Stimulated activated naive CD4-positive, alpha-beta T cell treated with Interleukin-2 at 50 U/mL for 16 hours (primary cell): ENCODE data around the gene TRAPPC2.
A peak's percentile ranks its signal among the peaks of the same experiment; 100 is the strongest.
"Not testable (repeated sequence)": the region's sequence is repeated elsewhere in the genome, so short reads cannot be mapped to it uniquely, and the experiment has no call there.

ENCODE experiments used
- DNase-seq: peaks from one replicate; lab custom pipeline; 2025; lab: John Stamatoyannopoulos, UW

Gene TRAPPC2

DNA sequence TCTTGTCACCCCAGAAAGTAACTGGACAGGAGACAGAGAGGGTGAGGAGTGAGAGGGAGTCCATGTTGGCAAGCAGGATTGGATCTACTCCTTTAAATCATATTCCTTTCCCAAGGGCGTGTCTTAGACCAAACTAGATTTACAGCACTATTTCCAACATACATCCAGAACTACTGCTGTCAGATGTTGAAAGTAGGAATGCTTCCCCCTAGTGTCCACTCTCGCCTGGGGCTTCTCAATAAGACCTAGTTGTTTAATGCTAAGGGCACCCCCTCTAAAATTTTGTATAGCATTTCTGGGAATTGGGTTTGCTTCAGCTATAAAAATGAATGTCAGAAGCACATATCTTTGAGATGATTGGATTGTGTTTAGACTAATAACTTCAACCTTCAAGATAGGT, 13.4 kb upstream of the TRAPPC2 start:
- no peak for DNase-seq

DNA sequence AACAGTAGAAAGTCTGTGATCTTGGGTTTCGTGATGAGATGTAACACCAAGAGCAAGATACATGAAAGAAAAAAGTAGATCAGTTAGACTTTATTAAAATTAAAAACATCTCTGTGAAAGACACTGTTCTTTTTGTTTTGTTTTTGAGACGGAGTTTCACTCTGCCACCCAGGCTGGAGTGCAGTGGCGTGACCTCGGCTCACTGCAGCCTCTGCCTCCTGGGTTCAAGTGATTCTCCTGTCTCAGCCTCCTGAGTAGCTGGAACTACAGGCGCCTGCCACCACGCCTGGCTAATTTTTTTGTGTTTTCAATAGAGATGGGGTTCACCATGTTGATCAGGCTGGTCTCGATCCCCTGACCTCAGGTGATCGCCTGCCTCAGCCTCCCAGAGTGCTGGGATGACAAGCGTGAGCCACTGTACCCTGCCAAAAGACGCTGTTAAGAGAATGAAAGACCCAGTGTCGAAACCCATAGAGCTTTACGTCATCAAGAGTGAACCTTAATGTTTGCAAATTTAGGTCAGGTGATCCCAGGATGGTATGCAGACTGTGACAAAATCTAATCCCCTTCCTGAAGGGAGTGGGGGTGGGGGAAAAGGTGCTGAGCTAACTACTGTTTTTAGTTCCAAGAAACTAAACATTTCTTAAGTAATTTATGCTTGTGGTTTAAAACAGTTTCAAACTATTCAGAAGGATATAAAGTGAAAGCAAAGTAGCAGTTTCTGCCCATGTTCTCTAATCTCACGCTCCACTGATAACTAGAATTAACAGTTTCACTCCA, 8.2 kb upstream of the TRAPPC2 start:
- peak; percentile 44 for DNase-seq

DNA sequence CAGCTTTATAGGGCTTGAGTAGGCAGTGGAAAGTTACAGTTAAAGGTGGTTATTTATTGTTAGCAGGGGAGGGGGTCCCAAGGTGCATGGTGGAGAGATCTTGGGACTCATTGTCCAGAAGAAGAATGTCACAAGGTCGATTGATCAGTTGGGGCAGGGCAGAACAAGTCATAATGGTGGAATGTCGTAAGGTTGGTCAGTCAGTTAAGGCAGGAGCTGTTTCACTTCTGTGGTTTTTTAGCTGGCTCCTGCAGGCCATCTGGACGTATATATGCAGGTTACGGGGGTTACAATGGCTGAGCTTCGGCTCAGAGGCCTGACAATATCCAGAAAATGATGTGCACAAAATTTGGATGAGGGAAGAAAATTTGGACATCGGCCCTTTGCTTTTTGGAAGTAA, 7.3 kb upstream of the TRAPPC2 start:
- DNase-seq, result no peak

DNA sequence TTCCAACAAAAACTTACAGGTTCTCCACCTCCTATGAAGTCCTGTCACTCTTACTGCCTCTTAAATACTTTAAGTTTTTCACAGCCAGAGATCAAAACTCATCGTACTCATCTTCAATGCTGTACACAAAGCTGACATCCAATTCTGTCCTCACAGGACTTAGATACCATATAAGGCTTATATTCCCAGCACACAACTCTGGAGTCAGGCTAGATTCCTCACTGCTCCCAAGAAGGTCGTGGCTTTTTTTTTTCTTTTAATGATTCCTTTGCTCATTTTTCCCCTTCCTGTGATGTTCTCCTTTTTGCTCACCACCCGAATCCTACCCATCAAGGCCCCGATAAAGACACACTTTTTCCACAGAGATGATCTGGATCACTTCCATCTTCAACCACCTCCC, 914 bp downstream of the TRAPPC2 start:
- no peak for DNase-seq

DNA sequence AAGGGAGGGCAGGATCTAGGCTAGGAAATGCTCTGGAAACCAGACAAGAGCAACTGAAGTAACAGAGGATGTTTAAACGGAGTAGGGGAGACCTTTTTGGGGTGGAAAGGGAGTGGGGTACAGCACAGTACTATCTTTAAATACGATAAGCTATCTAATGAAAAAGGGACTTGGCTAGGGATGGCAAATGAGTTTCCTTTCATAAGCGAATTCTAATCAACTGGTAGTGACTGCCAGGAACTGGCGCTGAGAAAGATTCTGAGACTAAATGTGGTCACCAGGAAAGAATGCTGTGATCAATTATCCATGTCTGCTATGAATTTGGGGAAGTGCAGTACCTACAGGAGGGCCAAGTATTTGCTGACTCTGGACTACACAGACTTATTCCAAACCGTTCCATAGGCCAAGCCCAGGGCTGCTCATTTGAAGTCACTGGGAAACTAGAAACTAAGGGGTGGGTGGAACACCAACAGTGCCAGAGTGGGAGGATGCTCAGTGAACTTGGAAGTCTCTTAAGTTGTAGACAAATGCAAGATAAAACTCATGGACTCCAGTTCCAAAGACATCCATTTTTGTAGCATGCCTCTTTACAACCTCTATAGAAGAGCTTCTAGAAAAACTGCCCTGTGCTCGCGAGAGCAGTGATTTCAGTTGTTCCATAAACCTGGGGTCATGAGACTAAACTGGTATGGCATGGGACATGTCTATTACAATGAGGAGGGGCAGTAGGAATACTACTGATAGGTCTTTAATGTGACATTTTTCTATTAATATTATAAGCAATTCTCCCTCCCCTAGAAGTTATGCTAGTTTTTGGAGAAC, 2.0 kb downstream of the TRAPPC2 start:
- DNase-seq, result no peak

DNA sequence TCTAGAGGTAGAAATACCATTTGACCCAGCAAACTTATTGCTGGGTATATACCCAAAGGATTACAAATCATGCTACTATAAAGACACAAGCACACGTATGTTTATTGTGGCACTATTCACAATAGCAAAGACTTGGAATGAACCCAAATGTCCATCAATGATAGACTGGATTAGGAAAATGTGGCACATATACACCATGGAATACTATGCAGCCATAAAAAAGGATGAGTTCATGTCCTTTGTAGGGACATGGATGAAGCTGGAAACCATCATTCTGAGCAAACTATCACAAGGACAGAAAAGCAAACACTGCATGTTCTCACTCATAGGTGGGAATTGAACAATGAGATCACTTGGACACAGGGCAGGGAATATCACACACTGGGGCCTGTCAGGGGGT, 3.9 kb downstream of the TRAPPC2 start:
- DNase-seq, result not testable (repeated sequence)

DNA sequence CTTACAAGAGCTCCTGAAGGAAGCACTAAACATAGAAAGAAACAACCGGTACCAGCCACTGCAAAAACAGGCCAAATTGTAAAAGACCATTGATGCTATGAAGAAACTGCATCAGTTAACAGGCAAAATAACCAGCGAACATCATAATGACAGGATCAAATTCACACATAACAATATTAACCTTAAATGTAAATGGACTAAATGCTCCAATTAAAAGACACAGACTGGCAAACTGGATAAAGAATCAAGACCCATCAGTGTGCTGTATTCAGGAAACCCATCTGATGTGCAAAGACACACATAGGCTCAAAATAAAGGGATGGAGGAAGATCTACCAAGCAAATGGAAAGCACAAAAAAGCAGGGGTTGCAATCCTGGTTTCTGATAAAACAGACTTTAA, 7.8 kb downstream of the TRAPPC2 start:
- not testable (repeated sequence) for DNase-seq

DNA sequence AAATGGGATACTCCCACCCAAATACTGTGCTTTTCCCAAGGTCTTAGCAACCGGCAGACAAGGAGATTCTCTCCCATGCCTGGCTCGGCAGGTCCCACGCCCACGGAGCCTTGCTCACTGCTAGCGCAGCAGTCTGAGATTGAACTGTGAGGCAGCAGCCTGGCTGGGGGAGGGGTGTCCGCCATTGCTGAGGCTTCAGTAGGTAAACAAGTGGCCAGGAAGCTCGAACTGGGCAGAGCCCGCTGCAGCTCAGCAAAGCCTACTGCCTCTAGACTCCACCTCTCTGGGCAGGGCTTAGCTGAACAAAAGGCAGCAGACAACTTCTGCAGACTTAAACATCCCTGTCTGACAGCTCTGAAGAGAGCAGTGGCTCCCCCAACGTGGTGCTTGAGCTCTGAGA, 9.5 kb downstream of the TRAPPC2 start:
- DNase-seq, result peak; percentile 37

DNA sequence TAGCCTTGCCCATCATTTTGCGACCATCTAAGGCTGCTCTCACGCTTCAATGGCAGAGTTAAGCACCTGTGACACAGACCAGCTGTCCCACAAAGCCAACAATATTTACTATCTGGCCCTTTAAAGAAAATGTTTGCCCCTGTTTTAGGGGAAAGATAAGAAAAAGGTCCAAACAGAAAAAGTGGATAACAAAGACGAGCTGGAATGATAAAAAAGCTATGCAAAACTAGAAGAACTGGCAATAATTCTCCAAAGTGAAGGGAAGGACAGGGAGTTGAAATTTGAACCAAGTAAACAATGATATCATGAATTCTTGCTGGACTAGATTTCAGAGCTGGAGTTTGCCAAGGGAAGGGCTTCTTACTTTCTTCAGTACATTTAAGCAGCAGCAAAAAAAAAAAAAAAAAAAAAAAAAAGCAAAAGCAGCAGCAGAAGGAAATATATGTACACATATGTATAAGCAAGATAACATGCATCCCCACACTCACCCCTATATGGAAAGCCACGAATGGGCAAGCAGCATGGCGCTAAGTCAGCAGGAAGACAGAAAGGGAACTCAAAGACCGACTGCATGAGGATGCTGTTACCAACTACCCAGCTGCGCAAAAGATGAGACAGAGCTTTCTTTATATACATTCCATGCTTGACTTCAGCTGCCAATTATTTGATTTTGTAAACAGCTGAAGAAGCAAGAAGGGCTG, 12.5 kb downstream of the TRAPPC2 start:
- no peak for DNase-seq

DNA sequence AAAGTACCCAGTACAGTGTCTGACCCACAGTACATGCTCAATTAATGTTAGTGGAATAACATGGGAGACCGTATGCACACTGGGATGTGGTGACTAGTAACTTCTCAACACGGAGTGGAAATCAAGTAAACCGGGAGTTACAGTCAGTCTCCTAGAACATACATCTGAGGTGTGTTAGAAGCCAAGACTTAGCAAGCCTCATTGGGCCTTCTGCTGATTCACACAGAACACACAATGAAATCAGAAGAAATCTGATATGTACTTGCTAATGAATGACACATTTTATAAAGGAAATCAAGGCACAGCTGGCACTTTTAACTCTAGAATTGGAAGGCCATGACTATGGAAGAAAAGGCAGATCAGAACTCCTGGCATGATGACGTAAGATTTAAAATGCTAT, 13.0 kb downstream of the TRAPPC2 start:
- DNase-seq, result no peak

DNA sequence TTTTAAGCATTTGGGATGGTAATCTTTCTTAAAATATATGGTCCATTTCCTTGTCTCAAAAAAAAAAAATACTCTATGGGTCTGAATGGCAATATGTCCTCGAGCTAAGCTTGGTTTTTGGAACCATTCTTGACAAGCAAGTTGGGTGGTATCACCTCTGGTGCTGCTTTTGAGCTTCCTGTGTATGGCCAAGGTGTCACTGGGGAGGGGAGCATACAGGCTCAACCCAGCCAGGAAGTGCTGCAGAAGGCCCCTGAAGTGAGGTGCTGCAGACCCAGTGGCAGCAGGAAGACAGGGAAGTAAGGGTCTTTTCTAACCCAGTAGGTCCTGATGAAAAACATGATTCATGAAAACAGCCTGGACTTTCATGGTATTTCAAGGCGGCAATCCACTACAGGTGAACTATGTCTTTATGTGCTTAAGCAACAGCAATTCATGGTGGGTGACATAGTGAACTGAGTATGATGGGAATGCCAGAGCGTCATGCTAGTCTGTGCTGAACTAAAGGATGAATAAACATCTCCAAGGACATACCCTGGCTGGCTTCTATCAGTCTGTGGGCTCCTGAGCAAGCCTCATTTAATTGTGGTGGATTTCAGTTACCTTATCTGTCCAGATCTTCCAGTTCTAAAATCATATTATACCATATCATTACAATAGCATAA, 15.1 kb downstream of the TRAPPC2 start:
- DNase-seq, result no peak

DNA sequence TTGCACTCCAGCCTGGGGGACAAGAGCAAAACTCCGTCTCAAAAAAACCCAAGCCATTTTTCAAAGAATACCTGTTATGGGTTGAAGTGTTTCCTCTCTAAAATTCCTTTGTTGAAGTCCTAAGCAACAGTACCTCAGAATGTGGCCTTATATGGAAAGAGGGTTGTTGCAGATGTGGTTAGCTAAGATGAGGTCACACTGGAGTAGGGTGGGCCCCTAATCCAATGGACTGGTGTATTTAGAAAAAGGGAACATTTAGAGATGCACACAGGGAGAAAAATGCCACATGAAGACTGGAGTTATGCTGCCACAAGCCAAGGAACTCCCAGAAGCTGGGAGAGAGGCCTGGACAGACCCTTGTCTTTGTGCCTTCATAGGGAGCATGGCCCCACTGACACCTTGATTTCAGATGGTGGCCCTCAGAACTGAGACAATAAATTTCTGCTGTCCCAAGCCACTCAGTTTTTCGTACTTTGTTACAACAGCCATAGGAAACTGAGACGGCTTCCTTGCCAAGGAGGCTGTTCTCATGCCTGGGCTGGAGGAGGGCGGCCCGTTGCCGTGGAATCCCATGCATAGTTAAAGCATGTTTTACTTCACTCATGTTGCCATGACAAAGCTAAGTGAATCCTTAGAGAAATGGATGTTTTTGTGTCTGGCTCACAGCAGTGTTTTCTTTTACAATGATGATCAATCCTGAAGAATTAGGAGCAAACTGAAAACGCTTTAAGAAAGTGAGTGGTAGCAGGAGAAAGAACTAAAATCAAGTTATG, 16.5 kb downstream of the TRAPPC2 start:
- no peak for DNase-seq

DNA sequence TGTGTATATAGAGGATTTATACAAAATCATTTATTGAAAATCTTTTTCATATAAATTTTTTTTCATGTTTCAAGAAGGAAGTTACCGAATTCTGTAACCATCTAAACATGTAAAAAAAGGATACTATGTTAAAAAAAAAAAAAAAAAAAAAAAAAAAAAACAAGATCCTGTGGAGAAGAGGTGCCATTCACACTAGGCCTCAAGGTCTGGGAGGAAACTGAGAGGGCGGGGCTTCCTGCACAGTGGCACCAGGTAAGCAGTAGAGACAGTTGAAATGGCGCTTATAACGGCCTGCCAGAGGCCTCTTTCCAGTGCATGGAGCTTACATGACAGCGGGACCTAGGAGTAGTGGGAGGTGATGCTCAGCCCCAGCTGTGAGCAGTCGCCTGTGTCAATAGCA, 17.5 kb downstream of the TRAPPC2 start:
- no peak for DNase-seq

DNA sequence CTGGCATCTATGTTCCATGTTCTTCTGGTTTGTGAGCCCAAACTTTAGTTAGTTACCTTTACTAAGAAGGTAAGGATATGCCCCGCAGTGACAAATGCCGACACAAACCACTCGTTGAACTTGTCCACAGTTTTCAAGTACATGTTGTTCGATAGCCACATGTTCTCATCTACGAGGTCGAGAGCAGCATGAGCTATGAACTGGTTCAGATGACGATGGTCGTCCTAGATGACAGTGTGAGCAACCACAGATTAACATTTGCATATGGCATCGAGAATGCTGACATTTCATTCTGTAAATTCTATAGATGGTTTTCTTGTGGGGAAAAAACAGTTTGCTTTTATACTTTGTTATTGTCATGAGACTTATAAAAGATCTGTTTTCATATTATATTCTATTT, 18.0 kb downstream of the TRAPPC2 start:
- peak; percentile 11 for DNase-seq

DNA sequence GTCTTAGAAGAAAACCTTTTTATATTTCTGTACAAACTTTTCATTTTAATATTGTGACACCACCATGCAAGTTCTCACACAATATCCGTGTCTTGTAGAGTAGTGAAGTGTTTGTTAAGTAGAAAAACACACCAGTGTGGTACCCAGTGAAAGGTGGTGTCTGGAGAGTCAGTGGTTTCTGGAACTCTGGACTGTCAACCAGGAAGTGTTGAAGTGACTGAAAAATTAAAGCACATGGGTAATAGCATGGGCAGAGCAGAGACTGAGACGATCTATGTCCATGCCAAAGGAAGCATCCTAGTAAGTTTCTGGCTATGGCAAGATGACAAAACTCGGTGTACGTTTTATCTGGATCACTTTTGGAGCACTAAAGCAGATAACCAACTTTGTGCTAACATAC, 23.3 kb downstream of the TRAPPC2 start:
- no peak for DNase-seq

DNA sequence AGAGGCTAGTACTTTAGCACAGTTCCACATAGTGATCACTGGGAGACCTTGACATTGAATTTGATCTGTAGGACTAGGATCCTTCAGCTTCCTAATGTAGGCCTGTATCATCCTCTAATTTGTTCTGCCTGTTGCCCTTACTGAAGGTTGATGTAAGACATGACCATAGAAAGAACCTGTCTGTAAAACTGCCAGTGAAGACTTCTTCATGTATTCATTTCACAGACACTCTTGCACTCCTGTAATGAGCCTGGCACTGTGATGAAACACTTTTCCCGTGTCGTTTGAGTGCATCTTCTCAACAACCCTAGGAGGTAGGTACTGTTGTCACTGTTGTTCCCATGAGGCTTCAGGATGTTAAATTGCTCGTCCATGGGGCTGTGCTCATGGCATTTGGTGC, 30.8 kb downstream of the TRAPPC2 start:
- no peak for DNase-seq

DNA sequence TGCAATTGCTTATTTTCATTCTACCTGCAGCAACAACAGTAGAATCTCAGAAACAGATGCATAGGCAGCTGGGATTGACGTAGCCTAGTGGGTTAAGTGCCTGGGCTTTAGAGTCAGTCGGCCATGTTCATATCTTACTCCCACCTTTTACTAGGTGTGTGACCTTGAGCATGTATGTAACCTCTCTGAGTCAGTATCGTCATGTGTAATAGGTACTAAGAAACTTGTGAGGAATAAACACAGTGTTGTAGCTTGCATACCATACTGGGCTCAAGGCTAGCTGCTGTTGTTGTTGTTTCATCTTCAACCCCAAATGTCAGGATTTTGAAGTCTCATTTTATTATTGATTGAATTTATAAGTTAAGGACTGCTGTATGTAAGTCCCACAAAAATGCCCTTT, 31.3 kb downstream of the TRAPPC2 start:
- DNase-seq, result no peak

DNA sequence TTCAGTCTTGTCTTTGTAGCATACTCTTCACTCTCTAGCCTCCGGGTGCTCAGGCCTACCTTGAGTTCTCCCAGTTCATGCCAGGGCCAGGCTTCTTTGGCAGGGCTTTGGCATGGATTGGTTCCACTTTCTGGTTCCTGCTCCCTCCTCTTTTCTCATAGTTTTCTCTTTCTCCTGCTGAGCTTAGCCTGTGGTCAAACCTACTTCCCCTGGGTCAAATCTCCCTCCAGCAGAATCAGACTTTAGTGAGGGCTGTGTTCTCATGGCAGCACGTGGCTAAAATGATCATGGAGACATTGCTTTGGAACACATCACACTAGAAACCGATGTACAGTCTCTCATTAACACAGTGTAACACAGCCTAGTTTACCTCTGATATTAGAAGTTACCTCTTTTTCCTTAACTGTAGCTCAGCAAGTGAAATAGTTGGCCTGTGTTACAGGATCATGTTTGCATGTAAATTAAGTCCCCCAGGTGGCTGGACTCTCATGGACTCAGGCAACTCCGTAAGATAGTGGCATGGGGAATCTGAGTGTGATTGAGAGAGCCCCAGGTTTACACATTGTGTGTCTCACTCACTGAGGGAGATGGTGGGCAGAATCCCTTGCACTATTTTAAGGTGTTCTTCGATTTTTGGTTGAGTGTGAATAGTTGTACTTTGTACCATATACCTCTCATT, 32.2 kb downstream of the TRAPPC2 start:
- DNase-seq, result no peak

DNA sequence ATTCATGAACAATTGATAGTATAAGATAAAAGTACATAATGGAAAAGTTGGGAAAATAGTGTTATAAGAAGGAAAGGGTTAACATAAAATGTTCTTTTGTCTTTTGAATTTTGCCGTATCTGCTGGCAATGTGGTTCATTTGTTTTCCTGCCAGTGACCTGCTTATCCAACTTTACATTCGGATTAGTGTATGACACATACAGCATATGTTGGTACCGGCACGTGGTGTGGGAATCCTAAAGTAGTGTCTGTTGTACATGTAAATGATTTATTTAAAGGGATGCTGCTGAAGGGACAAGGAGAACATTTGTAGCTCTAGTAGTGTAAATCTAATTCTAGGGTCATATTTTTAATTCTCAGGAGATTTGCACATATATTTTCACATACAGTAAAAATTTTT, 34.0 kb downstream of the TRAPPC2 start:
- no peak for DNase-seq

DNA sequence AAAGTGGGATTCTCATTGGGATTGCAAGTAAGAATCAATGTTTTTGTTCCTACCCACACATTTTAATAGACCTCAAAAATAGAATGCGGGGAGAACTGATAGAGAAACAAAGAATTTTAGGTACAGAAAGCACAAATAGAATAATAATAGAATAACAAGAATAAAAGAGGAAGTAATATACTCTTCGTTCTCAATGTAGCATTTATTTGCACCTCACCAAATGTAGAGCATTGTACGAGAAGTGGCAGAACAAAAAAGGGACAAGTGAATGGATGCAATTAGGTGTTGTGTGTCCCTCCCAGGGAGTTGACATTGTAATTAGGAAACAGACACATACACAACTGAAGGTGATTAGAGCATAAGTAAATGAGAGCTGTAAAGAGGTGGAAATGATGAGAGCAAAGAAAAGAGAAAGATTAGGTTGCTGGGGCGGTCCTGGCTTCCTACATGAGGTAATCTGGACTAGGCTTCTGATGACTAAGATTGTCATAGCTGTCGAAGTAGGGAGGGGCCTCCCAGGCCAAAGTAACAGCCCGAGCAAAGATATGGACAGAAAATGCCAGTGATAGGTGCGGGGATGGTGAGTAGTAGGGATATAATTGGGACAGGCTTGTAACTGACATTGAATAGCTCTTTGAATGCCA, 35.1 kb downstream of the TRAPPC2 start:
- no peak for DNase-seq
